Sigmoid colon (tissue), 4 donors: ENCODE measurements around the gene ELK1.

Experiments used
- CTCF ChIP-seq, 4 experiments: fragments of 450-650 bp in 3 of 4; fragments of 200-600 bp in 1 of 4; IDR thresholded peaks; one replicate each; pipeline ENCODE4 v1.5.1; 2016 to 2019; ENCODE audit warnings: antibody characterized with exemption in 4 of 4, mild to moderate bottlenecking in 3 of 4, moderate library complexity in 2 of 4
- POLR2A ChIP-seq, 2 donors: fragments of 450-650 bp; IDR thresholded peaks; one replicate each; pipeline ENCODE4 v1.6.1; 2016; ENCODE audit warnings: antibody characterized with exemption in 2 of 2, mild to moderate bottlenecking in 2 of 2, moderate library complexity in 2 of 2
- POLR2AphosphoS5 ChIP-seq, 4 donors: sonication (generic); formaldehyde crosslinking; IDR thresholded peaks; one replicate each; pipeline ENCODE4 v1.6.1; 2017; ENCODE audit warnings: antibody characterized with exemption in 4 of 4

GRCh38 chrX:47637546-47638195 is 12.7 kb downstream of the ELK1 start:
- TF ChIP-seq CTCF (IDR thresholded peaks at IDR 0.05) = no peak
- no peak for TF ChIP-seq POLR2A (IDR thresholded peaks at IDR 0.05)
- TF ChIP-seq POLR2AphosphoS5 (IDR thresholded peaks at IDR 0.05) = no peak
